Endothelial cell (in vitro differentiated cells): ENCODE results near the gene SOCS7. TPM values are rescaled to one million over a fixed set of nuclear protein-coding genes. Genes with fewer than 3 reads are reported as not detected.

Source experiments
- DNase-seq: peaks from one replicate; pipeline ENCODE4 v3.0.0; 2021; ENCODE audit warnings: low spot score
- H3K27ac Mint-ChIP-seq: one replicate; pipeline ENCODE4 v1.8.0; 2021; ENCODE audit warnings: mixed read lengths, inconsistent platforms; ENCODE audit not compliant: unreplicated experiment
- H3K27me3 Mint-ChIP-seq: one replicate; pipeline ENCODE4 v1.8.0; 2021; ENCODE audit warnings: mild to moderate bottlenecking, moderate library complexity, mixed read lengths, inconsistent platforms; ENCODE audit not compliant: unreplicated experiment
- H3K36me3 Mint-ChIP-seq: one replicate; pipeline ENCODE4 v1.8.0; 2021; ENCODE audit warnings: mild to moderate bottlenecking, low read depth, mixed read lengths, inconsistent platforms; ENCODE audit not compliant: unreplicated experiment
- H3K4me1 Mint-ChIP-seq: one replicate; pipeline ENCODE4 v1.8.0; 2021; ENCODE audit warnings: mild to moderate bottlenecking, mixed read lengths, inconsistent platforms; ENCODE audit not compliant: unreplicated experiment
- H3K4me3 Mint-ChIP-seq: one replicate; pipeline ENCODE4 v1.8.0; 2021; ENCODE audit warnings: mild to moderate bottlenecking, mixed read lengths, inconsistent platforms; ENCODE audit not compliant: unreplicated experiment
- H3K9me3 Mint-ChIP-seq: one replicate; pipeline ENCODE4 v1.8.0; 2021; ENCODE audit warnings: mixed read lengths, inconsistent platforms; ENCODE audit not compliant: unreplicated experiment
- CTCF ChIP-seq: fragments of 200-600 bp; sonication (generic); IDR thresholded peaks from one replicate; pipeline ENCODE4 v1.5.0; 2021; ENCODE audit warnings: antibody characterized with exemption; ENCODE audit not compliant: unreplicated experiment
- total RNA-seq: library from RNA; stranded (reverse); fragmentation: NEBNext Ultra II Directional; extraction: Animal tissue kit (Norgen Biotek cat#: 25700); gene quantifications from one replicate; pipeline ENCODE4 v1.2.1, GENCODE V29; 2021; ENCODE audit not compliant: unreplicated experiment

Gene SOCS7
- total RNA-seq, 1 donor from 2014 or later = 13.8 TPM

- no peak for DNase-seq
- H3K4me3 Mint-ChIP-seq = peak overlapping the region; percentile 90
- H3K36me3 Mint-ChIP-seq = peaks cover 4% of the 10 kb centered on the region
- TF ChIP-seq CTCF = no peak
- peaks cover 9% of the 10 kb centered on the region for H3K27me3 Mint-ChIP-seq
- H3K4me1 Mint-ChIP-seq = peaks cover 10% of the 10 kb centered on the region
- no peak overlapping the region for H3K27ac Mint-ChIP-seq
- no peaks in the 10 kb centered on the region for H3K9me3 Mint-ChIP-seq
Measured at GRCh38 chr17:38353668-38354067, 2.0 kb downstream of the SOCS7 start.

GRCh38 chr17:38354466-38354865 is 2.8 kb downstream of the SOCS7 start:
- no peak for DNase-seq
- Mint-ChIP-seq H3K4me1 (peaks cover 10% of the 10 kb centered on the region), H3K36me3 (peaks cover 4% of the 10 kb centered on the region), H3K27ac (no peak overlapping the region), H3K27me3 (peaks cover 9% of the 10 kb centered on the region), H3K9me3 (no peaks in the 10 kb centered on the region), H3K4me3 (no peak overlapping the region)
- no peak for TF ChIP-seq CTCF

- DNase-seq = no peak
- Mint-ChIP-seq H3K9me3 (no peaks in the 10 kb centered on the region), H3K27me3 (peaks cover 9% of the 10 kb centered on the region), H3K4me1 (peaks cover 10% of the 10 kb centered on the region), H3K4me3 (no peak overlapping the region), H3K27ac (no peak overlapping the region), H3K36me3 (peaks cover 4% of the 10 kb centered on the region)
- TF ChIP-seq CTCF = no peak
Measured at GRCh38 chr17:38355251-38355650, 3.6 kb downstream of the SOCS7 start.

GRCh38 chr17:38357486-38358123 is 6.0 kb downstream of the SOCS7 start:
- Mint-ChIP-seq H3K36me3 (no peaks in the 10 kb centered on the region), H3K4me3 (no peak overlapping the region), H3K9me3 (no peaks in the 10 kb centered on the region), H3K27me3 (peaks cover 4% of the 10 kb centered on the region), H3K27ac (no peak overlapping the region), H3K4me1 (peaks cover 14% of the 10 kb centered on the region)
- DNase-seq = no peak
- TF ChIP-seq CTCF = no peak

- Mint-ChIP-seq H3K36me3 (no peaks in the 10 kb centered on the region), H3K27me3 (no peaks in the 10 kb centered on the region), H3K4me3 (no peak overlapping the region), H3K9me3 (no peaks in the 10 kb centered on the region), H3K27ac (no peak overlapping the region), H3K4me1 (peaks cover 8% of the 10 kb centered on the region)
- no peak for TF ChIP-seq CTCF
- no peak for DNase-seq
Measured at GRCh38 chr17:38358586-38359513, 7.2 kb downstream of the SOCS7 start.
